Left kidney (tissue), 2 donors: ENCODE measurements around the gene SULT4A1. TPM values are rescaled to one million over a fixed set of nuclear protein-coding genes. Genes with fewer than 3 reads are reported as not detected.

ENCODE experiments used
- DNase-seq: peaks from one replicate; pipeline ENCODE4 v3.0.0-alpha.2; 2013
- polyA plus RNA-seq: library from polyadenylated mRNA; unstranded; fragments of 120-200 nt; gene quantifications from one replicate; pipeline ENCODE4 v1.2.1, GENCODE V29; 2013; ENCODE audit not compliant: insufficient read length

The SULT4A1 gene
- polyA plus RNA-seq, 1 donor: 4.0 TPM

GRCh38 chr22:43844560-43845545 is 17.5 kb downstream of the SULT4A1 start:
- no peak for DNase-seq

GRCh38 chr22:43843783-43844530 is 18.4 kb downstream of the SULT4A1 start:
- no peak for DNase-seq

- no peak for DNase-seq
These were observed 20.6 kb downstream of the SULT4A1 start for GRCh38 chr22:43841742-43842141.

GRCh38 chr22:43840851-43841250 is 21.5 kb downstream of the SULT4A1 start:
- no peak for DNase-seq

GRCh38 chr22:43840431-43840830 is 21.9 kb downstream of the SULT4A1 start:
- no peak for DNase-seq

GRCh38 chr22:43839781-43840180 is 22.5 kb downstream of the SULT4A1 start:
- no peak for DNase-seq

- no peak for DNase-seq
These were observed 23.6 kb downstream of the SULT4A1 start for GRCh38 chr22:43838571-43839307.

GRCh38 chr22:43838161-43838560 is 24.2 kb downstream of the SULT4A1 start:
- DNase-seq: no peak

GRCh38 chr22:43837666-43838065 is 24.6 kb downstream of the SULT4A1 start:
- no peak for DNase-seq

- no peak for DNase-seq
These were observed 26.6 kb downstream of the SULT4A1 start for GRCh38 chr22:43835736-43836135.

GRCh38 chr22:43835166-43835565 is 27.1 kb downstream of the SULT4A1 start:
- no peak for DNase-seq

GRCh38 chr22:43833286-43834240 is 28.8 kb downstream of the SULT4A1 start:
- DNase-seq: no peak

- DNase-seq: no peak
These were observed 29.7 kb downstream of the SULT4A1 start for GRCh38 chr22:43832393-43833265.

GRCh38 chr22:43831561-43832392 is 30.5 kb downstream of the SULT4A1 start:
- DNase-seq: no peak

- no peak for DNase-seq
These were observed 31.3 kb downstream of the SULT4A1 start for GRCh38 chr22:43830931-43831560.

GRCh38 chr22:43829904-43830851 is 32.1 kb downstream of the SULT4A1 start:
- DNase-seq: no peak

GRCh38 chr22:43828998-43829782 is 33.1 kb downstream of the SULT4A1 start:
- DNase-seq: peak; percentile 43
